GM19395 (cell line): ENCODE data around the gene HDAC4.

ENCODE experiments used
- ATAC-seq: cut with Tn5 transposase; IDR thresholded peaks from one replicate; pipeline ENCODE4 v1.9.1; 2021; ENCODE audit warnings: mild to moderate bottlenecking, moderate library complexity; ENCODE audit not compliant: unreplicated experiment

The HDAC4 gene

DNA sequence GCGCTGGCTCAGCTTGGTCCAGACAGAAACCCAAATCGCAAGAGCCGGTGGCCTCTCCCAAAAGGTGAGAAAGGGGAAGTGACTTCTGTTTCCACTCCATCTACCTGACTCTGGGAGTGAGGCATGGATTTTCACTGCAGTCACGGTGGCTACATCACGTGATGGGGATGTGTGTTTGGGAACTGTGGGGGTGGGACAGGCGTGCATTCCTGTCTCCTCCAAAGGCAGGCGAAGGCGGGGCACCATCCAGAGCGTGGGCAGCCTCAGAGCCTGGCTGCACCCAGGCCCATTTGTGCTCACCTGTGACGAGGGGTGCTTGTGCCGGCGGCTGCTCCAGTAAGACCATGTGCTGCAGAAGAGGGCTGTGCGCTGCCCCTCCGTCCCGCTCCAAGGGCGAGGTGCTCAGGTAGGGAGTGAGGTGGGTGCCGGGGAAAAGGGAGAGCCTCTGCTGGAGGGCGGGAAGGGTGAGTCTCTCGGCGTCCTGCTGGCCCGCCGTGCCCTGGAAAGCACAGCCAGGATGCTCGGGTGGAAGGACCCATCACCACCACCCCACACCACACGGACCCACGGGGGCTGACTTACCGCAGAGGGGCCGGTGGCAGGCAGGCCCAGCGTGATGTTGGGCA, 266.8 kb downstream of the HDAC4 start:
- no peak for ATAC-seq

DNA sequence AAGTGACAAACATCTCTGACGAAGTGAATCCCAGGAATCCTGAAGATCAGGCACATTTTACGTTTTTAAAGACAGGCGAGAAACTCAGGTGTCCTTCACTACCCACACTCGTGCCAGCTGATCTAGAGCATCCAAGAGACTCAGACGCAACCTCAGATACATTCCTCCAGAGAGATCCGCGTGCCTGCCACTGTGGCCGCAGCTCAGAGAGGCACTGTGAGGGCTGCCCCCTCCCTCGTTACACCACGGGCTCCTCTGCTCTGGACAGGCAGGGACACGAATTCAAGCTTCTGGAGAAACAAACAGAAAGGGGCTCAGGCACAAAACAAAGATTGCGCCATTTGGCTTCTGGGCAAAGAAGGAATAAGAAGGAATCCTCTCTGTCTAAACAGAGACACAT, 268.0 kb downstream of the HDAC4 start:
- ATAC-seq: no peak

DNA sequence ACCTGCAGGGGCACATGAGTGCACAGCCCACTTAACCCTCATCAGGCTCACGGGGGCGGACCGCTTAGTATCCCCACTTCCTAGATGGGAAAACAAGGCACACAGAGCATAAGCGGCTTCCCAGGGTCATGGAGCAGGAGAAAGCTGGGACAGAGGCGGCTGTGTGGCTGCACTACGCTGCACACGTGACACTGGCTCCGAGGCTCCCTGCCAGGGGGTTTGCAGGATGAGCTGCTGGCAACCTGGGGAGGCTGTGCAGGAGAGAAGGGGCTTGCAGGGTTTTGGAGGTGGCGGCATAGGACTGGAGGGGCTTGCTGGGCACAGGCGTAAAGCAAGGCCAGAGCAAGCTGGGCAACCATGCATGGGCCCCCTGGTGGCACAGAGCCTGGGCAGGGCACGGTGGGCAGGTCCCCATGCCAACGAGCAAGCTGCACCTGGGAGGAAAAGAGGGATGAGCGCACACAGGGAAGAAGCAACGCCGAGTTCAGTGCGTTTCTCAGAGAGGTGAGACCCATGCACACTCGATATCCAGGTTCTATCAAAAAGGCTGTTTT, 268.6 kb downstream of the HDAC4 start:
- no peak for ATAC-seq

DNA sequence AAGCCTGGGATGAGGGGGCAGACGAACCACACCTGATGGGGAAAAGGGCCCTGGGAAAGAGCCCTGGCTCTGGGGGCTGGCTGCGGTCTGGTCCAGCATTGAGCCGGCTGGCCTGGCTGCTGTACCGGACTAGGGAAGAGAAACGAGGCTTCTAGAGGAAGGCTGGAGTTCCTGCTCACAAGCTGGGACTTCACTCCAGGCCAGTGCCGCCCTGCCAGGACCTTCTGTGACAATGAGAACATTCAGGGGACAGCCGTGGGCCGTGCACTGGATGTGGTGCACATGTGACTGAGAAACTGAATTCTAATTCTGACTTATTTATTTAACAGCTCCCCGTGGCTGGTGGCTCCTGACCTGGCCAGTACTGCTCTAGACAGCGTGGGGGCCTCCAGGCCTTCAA, 269.3 kb downstream of the HDAC4 start:
- ATAC-seq: no peak

DNA sequence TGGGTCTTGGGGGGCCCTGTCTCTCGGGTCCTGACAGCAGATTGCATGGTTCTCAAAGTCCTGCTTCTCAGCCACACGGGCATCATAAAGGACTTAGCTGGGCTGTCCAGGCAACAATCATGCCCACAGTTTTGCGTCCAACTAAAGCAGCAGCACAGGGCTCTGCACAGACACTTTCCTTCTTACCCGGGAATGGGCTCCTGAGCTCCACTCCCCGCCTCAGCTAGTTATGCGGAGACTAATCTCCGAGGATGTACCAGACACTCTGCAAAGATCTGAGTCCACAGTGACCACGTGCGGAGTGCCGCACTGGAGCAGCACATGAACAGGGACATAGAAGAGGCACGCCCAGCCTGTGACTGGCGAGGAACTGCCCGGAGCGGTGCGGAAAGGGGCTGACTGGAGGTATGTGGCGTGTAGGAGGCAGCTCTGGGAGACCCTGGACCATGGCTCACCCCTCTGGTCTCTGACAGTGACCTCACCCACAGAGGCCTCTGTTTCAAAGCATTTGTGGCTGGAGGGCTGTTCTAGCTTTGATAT, 270.0 kb downstream of the HDAC4 start:
- ATAC-seq: no peak

DNA sequence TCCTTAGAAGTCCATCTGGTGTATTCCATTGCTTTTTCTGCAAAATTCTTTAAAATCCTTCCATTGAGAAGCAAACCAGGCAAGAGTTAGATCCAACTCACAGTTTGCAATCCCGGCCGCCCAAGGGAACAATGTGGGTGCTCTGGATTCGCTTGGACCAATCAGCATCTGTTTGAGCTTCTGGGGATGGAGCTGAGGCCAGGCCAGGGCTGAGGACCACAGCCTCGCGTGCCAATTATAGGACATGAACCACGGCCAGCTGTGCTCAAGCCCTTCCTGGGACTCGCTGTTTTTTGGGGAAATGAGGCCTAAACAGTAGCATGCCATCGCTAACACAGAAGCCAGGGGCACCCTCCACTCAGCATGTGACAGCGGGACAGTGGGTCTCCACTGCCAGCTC, 270.8 kb downstream of the HDAC4 start:
- no peak for ATAC-seq

DNA sequence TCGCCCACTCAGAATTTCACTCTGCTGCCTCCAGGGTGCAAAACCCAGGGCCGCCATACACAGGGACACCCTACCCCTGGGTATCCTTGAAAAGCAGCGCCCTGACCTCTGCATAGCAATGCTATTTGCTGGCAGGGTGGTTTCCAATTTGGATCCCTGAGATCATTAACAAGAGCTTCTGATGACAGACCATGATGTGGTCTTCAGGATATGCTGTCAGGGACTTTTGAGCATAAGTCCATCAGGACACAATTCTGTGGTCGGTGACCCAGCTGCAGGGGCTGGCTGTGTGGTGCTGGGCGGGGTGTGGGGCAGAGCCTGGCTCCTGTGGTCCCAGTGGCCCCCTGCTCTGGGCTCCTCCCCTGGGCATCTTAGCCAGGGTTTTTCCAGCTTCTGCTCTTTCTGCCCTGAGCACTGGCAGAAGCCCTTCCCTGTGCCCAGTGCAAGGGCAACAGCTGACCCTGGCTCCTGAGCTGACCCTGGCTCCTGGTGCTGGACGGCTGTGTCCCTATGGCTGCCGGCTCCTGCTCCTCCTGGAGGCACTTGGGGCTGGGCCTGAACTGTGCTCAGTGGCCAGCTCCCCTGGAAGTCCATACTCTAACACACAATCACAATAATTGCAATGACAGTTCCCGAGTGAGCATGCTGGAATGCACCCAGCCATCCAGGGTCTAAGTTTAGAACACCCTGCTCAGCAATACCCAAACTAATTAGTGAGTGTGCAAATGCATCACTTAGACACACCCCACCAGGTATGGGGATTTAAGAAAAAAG, 271.5 kb downstream of the HDAC4 start:
- no peak for ATAC-seq

DNA sequence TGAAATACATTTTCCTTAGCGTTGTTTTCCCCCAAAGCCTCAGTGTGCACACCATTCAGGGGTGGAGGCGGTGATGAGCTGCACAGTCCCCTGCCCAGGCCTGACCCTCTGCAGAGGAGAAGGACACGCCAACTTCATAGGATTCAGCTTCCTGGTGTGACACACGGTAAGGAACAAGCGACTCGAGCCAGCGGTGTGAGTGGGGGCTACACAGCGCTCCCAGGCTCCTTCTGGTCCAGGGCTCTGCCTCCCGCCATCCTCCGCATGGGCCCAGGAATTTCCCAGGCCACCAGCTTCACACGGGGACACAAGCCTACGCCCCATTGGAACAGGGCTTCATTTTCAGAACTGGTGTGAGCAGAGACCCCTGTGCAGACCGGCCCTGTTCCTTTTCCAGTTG, 272.1 kb downstream of the HDAC4 start:
- ATAC-seq: no peak

DNA sequence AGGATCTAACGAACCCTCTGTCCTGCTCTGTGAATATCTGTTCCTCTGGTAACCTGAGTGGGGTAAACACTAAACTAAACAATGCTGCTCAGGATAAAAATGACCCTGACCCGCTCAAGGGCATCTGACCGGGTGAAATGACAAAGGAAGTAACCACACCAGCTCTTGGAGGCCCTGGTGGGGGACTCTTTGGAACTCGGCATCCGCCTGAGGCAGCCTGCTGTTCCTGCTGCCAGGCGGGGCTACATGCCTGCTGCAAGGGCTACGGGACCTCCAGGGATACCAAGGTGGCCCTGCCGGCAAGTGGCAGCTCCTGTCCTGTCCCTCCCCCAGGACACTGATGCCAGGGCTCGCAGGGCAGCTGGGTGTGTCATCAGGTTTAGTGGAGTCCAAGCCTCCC, 273.3 kb downstream of the HDAC4 start:
- no peak for ATAC-seq

DNA sequence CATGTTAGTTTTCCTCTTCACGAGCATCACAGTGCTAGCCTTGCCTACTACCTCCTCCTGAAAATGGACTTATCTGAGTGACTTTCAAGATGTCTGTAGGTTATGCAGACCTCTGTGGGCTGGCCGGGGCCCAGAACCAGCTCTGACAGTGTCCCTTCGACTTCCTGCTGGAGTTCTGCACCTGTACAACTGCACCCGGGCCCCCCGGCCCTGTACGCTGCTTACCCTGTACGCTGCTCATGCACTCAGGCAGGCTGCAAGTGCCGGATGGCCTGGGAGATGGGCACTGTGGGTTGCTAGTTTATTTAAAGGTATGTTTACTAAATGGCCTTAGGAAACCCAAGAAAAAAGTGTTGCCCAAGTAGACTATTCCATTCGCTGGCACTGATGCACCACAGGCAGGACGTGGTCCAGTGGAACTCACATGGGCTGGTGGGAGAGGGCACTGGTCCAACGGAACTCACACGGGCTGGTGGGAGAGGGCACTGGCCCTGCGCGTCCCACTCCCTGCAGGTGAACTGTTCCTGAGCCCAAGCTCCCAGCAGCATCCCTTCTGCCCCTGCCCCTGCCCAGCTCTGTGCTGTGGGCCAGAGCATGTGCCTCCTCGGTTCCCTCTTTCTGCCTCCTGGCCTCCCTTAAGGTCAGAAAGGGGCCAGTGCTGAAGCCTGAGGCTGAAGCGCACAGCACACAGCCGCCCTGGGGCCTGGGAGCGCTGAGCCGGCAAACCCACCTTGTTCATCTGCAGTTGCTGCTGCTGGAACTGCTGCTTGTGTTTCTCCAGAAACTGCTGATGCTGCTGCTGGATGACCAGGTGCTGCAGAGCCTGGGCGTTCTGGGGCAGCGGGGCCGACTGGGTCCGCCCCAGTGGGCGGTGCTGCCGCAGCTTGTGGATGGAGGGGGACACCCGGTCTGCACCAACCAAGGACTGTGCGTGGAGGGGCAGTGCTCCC, 274.8 kb downstream of the HDAC4 start:
- no peak for ATAC-seq

DNA sequence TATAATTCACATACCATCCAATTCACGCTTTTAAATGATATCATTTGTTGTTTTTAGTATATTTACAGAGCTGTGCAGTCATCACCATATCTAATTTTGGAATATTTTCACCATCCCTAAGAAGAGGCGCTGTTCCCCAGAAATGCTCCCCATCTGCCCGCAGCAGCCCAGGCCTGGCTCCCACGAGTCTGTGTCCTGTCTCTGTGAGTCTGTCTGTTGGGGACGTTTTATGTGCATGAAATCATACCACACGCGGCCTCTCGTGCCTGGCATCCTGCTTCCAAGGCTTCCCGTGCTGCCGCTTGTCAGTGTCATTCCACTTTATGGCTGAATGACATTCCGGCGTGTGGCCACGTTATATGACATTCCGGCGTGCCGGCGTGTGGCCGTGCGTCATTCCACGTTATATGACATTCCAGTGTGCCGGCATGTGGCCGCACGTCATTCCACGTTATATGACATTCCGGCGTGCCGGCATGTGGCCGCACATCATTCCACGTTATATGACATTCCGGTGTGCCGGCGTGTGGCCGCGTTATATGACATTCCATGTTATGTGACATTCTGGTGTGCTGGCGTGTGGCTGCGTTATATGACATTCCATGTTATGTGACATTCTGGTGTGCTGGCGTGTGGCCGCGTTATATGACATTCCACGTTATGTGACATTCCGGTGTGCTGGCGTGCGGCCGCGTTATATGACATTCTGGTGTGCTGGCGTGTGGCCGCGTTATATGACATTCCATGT, 276.5 kb downstream of the HDAC4 start:
- no peak for ATAC-seq

DNA sequence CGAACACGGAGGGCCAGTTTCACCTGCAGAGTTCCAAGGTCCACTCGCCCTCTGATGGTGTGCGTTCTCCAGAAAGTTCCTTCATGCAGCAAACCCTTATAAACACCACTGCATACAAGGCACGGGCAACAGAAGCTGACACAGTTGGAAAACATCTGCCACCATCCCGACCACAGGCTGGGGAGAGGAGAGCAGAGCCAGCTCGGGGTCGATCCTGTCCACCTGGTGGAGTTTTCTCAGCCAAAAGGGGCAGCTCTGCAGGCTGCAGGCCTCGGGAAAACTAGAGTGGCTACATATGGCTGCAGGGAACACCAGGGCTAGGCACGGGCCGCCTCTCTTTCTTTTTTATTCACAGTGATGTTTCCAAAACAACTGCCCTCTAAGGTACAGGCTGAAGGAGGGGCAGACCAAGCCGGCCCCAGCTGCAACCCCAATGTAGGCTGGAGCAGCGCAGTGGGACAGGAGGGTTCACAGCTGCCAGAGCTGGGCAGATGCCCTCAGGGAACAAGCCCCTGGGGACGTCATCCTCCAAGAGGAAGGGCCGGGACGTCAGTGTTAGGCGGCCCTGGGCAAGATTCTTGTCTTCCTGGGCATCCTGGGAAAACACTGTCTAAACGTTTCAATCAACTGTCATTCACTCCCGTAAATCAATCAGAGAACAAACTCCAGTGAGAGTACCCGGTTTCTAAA, 278.3 kb downstream of the HDAC4 start:
- ATAC-seq: no peak

DNA sequence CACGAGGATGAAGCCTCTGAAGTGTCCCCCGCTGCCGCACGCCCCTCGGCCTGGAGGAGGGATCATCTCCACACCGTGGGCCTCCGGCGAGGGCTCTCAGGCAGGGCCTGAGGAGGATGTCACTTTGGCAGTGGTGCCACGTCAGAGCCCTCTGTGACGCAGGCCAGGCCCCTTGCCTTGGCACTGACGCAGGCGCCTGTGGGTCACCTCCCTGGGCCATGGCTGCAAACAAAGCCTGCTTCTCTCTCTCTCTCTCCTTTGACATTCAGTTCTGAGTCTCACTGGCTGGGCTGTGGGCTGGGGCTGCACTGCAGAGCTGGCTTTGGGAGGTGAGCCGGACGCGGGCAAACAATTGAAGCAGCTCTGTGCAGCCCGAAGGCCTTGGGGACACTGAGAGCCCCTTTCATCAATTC, 279.2 kb downstream of the HDAC4 start:
- ATAC-seq: no peak

DNA sequence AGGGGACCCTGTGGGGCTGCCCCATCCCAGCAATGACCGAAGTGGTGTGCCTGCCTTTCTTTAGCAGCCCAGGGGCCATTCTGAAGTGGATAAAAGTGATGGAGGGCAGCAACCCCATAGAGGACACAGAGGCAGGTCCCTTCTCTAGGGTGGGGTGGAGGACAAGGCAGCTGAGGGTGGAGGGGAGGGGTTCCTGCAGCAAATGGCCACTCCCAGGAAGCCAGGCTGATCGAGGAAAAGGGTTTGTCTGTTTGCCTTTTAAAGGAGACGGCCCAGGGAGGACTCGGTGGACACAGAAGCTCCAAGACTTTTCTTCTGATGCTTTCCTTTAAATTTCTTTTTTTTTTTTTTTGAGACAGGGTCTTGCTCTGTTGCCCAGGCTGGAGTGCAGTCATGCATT, 280.2 kb downstream of the HDAC4 start:
- ATAC-seq: no peak

DNA sequence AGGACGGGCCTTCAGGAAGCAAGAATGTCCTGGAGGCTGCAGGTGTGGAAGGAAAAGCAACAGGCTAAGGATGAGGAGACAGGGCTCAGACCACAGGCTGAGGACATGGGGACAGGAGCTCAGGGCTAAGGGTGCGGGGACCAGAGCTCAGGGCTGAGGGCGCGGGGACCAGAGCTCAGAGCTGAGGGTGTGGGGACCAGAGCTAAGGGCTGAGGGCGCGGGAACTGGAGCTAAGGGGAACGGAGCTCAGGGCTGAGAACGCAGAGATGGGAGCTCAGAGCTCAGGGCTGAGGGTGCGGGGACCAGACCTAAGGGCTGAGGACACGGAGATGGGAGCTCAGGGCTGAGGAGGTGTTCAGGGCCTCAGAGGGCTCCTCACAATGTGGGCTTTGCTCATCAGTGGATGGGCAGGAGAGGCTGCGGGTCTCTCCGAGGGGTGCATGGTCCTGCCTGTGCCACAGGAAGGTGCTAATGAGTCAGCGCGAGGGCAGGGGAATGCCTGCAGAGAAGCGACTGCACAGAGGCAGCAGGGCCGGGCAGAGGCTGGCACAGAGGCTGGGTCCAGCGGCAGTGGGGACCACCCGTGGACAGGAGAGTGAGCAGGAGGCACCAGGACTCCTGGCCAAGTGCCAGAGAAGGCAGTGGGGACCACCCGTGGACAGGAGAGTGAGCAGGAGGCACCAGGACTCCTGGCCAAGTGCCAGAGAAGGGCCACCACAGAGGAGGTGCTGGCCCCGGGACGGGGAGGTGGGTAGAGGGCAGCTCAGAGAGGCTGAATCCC, 281.3 kb downstream of the HDAC4 start:
- ATAC-seq: no peak

DNA sequence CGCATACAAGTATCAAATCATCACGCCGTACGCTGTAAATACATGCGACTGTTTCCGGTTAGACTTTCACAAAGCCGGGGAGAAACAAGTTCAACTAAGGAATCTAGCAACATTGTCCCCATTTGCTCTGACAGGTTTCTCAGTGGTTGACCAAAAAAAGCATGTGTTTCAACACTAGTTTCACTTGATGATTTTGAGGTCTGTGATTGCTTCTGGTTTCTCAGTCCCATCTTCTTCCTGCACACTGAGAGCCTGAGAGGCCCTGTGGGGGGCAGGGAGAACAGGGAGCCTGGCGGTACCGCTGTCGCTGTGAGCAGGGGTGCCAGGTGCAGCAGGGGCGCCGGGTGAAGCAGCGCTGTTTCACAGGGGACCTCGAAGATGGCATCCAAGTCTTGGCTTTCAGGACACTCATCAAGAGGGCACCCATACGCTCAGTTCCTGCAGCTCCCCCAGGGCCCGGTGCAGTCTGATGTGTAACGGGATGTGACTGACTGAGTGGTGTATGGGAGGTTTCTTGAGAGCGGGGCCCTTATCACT, 282.1 kb downstream of the HDAC4 start:
- no peak for ATAC-seq

DNA sequence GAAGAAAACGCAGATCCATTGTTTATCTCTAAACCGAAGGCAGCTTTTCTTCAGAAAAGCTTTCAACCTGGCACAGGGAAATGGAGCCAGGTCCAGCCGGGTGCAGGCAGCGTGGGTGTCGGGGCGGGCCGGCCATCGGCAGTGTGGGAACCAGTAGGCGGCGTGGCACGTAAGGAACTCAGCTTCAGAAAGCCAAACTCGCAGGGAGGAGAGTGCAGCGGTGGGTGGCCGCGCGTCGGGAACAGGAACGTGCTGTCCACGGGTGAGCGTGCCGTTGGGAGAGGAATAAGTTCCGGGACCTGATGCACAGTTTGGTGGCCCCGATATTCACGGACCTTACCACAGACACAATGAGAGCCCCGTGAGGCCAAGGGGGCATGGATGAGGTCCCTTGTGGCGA, 282.6 kb downstream of the HDAC4 start:
- ATAC-seq: no peak

DNA sequence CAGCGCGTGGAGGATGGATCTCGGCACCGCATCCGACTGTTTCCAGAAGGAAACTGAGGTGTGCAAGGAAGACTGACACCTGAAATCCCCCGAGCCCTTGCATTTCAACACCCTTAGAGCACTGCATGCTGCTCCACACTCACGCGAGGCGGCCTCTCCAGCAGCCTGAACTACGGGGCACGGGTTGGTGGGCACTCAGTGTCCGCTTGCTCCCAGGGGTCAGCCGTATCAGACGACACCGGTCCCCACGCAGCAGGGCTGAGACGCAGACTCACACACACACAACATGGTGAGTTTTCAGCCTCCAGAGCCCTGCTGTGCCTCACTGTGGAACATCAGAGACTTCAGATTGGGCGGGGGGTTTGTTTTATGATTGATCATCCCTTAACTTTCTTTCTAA, 283.0 kb downstream of the HDAC4 start:
- ATAC-seq: no peak
